HS-5 (cell line): Measurements from ENCODE around the gene APOL3.
"Not testable (repeated sequence)": the region's sequence is repeated elsewhere in the genome, so short reads cannot be mapped to it uniquely, and the experiment has no call there.

ENCODE experiments used
- DNase-seq: peaks from one replicate; pipeline ENCODE4 v3.0.0-alpha.2; 2012; ENCODE audit warnings: low read depth

APOL3 gene

GRCh38 chr22:36100908-36101307 lies 59.6 kb downstream of the APOL3 start:
- DNase-seq = not testable (repeated sequence)

- DNase-seq = no peak
Observed at GRCh38 chr22:36100134-36100824, 60.3 kb downstream of the APOL3 start.

- not testable (repeated sequence) for DNase-seq
Observed at GRCh38 chr22:36099561-36099960, 61.0 kb downstream of the APOL3 start.

- DNase-seq = no peak
Observed at GRCh38 chr22:36097880-36098279, 62.7 kb downstream of the APOL3 start.

- not testable (repeated sequence) for DNase-seq
Observed at GRCh38 chr22:36090772-36091171, 69.8 kb downstream of the APOL3 start.
